Activated naive CD4-positive, alpha-beta T cell treated with Interleukin-2 at 50 U/mL for 16 hours (primary cell): Measurements from ENCODE around the gene PCBP3.
"Not testable (repeated sequence)": the region's sequence is repeated elsewhere in the genome, so short reads cannot be mapped to it uniquely, and the experiment has no call there.

Source experiments
- DNase-seq: peaks from one replicate; pipeline ENCODE4 v3.0.0-alpha.2; 2020

PCBP3 gene

DNA sequence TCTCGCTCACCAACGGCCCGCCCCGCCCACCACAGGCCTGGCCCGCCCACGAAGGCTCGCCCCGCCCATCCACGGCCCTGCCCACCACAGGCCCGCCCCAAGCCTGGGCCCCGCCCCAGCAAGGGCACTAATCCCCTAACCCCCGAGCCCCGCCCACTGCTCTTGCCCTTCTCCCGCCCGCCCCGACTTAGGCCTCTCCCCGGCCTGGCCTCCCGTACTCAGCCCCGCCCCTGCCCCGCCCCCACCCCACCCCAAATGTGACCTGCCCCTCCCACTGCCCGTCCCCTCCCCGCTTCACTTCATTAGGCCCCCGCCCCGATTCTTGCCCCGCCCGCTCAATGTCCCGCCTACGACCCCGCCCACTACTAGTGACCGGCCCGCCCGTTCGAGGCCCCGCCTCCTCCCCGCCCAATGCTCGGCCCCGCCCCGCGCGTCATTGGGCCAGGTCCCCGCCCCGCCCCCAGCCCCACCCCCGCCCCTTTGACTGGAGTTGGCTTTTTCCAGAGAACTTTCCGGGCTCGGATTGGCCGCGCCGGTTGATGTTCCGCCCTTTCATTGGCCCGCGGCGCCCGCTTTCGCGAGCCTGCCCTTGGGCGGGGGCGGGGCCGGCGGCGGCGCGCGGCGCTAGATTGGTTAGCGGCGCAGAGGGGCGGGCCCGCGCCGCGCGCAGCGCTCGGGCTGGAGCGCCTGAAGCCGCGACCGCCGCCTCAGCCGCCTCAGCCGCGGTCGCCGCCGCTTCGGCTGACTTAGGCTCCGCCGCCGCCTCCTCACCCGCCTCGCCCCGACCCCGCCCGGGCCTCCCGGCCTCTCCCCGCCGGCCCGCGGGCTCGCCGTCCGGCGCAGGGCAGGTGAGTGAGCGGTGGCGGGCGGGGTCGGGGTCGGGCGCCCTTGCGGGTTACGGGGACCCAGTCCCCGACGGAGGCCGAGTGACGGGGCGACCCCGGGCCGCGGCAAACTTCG, at the start of gene PCBP3:
Gene PCBP3, plus strand, starts transcription at position 705 of the 960 bp plus-strand sequence. CDS start 206,361 bp downstream, outside the sequence.
- DNase-seq, result peak; percentile 90

DNA sequence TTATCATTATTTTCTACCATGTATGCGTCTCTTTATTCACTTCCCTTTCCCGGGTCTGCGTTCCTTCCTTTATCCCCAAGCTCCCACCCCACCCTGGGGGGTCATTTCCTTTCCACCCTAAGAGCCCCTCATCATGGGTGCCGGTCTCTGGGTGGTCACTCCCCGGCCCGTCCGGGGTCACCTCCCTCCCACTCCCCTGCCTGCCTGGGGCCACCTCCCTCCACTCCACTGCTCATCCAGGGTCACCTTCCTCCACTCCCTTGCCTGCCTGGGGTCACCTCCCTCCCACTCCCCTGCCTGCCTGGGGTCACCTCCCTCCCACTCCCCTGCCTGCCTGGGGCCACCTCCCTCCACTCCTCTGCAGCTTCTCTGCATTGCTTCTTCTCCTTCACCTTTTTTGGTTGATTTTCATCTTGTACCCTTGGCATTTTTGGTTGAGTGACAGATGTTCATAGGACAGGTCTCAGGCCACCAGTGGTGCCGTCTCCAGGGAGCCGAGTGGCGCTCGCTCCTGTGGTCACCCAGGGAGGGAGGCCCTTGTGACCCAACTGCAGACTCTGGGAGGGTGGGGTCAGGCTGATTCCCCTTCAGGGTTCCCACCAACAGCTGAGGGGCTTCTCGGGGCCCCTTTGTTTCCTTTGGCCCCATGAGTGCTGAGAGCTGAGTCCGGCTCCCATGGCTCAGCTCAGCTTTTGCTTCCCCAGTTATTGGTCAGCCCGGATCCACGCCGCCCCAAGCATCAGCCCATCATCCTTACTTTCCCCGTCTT, 48.6 kb upstream of the PCBP3 start:
- DNase-seq, result no peak

DNA sequence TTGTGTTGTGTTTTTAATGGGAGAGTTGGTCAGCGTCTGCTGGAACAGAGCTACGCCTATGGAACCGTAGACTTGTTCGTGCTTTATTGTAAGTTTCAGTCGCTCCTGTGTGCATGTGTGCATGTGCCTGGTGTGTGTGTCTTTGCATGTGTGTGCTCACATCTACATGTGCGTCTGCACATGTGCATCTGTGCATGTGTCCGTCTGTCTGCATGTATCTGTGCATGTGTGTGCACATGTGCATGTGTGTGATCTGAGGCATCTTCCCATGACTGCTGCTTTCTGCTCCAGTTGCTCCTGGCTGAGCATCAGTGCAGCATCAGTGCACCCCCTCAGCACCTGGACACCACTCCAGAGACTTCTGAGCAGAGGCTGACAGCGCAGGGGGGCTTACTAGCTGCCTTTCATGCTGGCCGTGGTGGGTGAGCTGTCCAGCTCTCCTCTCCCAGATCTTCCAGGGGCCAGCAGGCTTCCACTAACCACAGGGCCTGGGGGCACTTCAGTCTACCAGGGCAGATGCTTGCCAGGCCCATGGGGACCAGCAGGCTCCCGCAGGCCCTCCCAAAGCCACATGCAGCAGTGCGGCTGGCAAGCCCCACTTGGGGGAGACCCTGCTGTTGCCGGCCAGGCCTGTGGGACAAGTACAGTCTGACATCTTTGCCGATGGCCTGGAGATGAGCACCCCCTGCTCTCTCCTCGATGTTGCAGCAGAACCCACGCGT, 47.8 kb upstream of the PCBP3 start:
- DNase-seq, result no peak

DNA sequence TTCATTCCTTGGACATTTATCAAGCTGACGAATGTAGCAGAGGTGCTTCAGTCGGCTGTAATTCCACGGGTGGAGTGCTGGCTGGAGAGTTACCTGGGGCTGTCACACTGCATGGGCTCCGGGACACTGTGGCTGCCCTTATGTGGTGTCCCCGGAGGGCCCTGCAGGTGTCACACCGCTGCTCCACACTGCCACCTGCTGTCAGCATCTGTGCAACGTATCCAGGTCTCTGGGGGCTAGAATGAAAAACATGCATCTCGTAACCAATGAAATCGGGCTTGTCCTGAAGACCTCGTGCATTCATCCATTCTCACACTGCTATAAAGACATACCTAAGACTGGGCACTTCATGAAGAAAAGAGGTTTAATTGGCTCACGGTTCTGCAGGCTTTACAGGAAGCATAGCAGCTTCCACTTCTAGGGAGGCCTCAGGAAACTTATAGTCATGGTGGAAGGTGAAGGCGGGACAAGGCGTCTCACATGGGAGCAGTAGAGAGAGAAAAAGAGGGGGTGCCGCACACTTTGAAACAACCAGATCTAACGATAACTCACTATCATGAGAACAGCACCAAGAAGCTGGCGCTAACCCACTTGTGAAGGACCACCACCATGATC, 46.7 kb upstream of the PCBP3 start:
- DNase-seq, result peak; percentile 86

DNA sequence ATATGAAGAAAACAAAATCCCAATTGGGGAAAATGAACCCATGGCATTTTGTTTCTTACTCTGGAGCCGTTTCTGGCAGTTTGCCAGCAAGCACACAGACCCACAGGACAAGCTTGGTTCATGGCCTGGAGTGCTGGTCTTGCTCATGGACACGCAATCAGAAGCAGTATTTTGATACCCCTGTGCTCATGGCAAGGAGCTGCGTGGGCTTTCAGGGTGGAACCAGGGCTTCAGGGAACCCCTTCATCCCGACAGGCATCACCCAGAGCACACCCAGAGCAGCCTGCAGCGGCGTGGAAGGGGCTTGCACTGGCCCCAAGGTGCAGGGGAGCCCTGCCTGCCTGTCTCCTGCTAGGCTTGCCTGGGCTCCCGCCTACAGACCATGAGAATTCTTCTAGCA, 45.4 kb upstream of the PCBP3 start:
- DNase-seq, result no peak

DNA sequence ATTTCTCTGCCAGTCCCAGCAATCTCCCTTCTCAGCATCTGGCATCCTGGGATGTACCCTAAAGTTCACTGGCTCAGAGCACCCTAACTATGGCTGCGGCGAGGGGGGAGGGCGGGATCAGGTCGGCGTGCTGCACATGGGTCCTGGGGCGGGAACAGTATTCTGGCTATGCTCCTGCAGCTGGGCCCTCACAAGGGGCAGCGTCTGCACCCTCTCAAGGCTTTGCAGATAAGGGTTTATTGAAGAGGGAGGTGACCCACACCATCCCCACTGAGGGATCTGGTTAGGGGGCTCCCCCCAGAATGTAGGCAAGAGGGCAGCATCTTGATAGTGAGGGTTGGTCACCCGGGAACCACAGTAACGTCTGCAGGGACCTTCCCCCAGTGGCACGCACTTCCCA, 44.9 kb upstream of the PCBP3 start:
- DNase-seq, result no peak

DNA sequence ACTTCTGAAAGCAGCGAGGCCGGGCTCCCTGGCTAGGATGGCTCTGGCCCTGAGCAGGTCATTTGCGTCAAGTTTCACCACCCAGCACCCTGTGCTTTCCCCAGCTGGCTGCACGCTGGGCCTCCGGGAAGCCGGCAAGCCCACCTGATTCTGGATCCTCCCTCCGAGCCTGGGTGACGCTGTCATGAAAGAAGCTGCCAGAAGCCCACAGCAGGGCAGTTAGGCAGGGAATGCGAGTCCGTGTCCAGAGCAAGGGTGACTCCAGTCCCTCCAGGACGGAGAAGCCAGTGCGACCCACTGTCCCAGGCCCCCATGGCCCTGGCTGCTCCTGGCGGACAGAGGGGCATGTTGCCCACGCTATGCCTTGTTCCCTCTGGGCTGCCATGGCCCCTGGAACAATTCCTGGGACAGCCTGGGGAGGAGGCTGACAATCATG, 44.4 kb upstream of the PCBP3 start:
- no peak for DNase-seq

DNA sequence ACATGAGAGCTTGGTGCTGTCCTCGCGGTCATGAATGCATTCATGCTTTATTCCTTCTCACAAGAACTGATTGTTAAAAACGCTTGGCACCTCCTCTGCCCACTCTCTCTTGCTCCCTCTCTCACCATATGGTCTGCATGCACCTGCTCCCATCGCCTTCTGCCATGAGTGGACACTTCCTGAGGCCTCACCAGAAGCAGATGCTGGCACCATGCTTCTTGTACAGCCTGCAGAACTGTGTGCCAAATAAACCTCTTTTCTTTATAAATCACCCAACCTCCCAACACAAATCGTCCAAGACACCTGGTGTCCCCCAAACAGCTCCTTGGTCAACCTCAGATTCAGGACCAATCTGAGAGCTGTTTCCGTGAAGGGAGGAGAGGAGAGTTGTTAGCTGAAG, 43.3 kb upstream of the PCBP3 start:
- DNase-seq, result no peak

DNA sequence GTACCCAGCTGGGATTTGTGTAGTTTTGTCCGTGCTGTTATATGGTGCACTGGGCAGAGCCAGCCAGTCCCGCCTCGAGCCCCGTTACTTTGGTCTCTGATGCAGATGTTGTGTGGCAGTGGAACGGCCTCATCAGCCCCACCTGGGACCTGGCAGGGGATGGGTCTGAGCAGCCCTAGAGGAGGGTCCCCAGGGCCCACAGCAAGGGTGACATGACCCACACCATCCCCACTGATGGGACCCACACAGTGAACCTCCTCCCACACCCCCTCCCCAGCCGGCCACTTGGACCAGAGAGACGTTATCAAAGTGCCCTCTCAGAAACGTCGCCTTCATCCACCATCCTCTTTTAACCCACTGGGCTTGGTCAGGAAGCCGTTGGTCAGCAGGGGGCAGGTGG, 42.0 kb upstream of the PCBP3 start:
- no peak for DNase-seq

DNA sequence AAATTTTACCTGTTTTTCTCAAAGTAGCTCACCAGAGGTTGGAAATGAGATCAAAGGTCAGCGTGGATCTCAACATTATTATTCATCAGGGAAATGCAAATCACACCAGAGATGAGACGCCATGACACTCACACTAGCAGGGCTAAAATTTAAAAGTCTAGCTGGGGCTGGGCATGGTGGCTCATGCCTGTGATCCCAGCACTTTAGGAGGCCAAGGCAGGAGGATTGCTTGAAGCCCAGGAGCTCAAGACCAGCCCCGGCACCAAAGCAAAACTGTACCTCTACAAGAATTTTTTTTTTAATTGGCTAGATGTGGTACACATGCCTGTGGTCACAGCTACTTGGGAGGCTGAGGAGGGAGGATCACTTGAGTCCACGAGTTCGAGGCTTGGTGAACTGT, 41.4 kb upstream of the PCBP3 start:
- DNase-seq, result no peak

DNA sequence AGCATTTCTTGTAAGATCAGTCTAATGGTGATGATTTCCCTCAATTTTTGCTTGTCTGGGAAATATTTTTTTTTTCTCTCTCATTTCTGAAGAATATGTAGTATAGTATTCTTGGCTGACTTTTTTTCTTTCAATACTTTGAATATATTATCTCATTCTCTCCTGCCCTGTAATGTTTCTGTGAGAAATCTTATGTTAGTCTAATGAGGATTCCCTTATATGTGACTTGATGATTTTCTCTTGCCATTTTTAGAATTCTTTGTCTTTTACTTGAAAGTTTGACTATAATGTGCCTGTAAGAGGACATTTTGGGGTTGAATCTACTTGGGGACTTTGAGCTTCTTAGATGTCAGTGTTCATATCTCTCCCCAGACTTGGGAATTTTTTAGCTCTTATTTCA, 40.0 kb upstream of the PCBP3 start:
- no peak for DNase-seq

DNA sequence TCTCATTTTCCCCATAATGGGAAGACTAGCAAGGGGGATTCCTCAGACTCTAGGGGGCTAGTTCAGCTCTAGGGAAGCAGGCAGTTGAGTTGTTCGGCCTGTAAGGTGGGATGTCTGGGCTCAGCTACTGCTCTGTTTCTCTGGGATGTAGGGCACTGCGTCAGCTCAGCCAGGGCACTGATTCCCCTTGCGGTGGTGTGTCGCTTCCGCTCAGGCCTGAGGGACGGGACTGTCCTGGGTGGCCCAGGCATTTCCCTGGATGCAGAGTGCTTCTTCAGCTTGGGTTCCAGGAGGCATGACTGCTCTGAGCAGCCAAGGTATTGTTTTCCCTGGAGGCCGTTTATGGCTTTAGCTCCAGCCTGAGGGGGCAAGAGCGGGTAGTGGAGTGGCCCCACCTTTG, 38.8 kb upstream of the PCBP3 start:
- DNase-seq, result not testable (repeated sequence)

DNA sequence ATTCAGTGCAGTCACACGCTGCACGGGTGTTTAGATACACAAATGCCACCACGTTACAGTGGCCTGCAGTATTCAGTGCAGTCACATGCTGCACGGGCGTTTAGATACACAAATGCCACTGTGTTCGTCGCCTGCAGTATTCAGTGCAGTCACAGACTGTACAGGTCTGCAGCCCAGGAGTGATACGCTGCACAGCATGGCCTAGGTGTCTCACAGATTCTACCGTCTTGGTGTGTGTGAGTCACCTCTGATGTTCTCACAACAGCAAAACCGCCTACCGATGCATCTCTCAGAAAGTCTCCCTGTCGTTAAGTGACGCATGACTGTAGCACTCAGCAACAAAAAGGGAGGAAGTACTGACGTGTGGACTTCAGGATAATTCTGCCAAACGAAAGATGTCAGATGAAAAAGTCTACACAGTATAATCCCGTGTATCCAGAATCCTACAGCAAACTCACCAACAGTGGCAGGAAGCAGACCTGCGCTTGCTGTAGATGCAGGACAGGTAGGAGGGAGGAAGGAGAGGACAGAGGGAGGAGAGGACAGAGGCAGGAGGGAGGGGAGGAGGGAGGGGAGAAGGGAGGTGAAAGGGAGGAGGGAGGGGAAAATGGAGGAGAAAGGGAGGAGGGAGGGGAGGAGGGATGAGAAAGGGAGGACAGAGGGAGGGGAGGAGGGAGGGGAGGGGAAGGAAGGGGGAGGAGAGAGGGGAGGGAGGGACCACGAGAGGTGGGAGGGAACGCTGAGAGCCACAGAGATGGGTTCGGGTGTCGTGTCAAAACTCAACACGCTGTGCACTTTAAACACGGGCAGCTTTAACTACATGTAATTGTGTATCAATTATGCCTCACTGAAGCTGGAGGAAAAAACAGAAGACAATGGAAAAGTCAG, 36.3 kb upstream of the PCBP3 start:
- peak; percentile 58 for DNase-seq

DNA sequence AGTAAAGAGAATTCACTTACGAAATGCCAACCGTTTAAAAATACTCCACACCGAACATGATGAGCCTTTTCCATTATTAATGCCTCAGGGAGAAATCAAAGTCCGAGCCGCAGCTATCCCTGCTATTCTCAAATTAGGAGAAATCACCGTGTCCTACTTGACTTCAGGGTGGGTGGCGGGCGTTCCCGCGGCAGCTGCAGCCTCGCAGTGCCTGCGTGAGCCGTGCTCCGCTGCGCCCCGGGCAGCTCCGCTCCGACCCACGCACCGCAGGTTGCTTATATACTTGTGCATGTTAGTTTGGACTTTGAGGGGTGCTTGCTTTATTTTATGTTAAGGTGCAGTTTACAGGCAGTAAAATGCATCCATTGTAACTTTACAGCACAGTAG, 35.6 kb upstream of the PCBP3 start:
- no peak for DNase-seq

DNA sequence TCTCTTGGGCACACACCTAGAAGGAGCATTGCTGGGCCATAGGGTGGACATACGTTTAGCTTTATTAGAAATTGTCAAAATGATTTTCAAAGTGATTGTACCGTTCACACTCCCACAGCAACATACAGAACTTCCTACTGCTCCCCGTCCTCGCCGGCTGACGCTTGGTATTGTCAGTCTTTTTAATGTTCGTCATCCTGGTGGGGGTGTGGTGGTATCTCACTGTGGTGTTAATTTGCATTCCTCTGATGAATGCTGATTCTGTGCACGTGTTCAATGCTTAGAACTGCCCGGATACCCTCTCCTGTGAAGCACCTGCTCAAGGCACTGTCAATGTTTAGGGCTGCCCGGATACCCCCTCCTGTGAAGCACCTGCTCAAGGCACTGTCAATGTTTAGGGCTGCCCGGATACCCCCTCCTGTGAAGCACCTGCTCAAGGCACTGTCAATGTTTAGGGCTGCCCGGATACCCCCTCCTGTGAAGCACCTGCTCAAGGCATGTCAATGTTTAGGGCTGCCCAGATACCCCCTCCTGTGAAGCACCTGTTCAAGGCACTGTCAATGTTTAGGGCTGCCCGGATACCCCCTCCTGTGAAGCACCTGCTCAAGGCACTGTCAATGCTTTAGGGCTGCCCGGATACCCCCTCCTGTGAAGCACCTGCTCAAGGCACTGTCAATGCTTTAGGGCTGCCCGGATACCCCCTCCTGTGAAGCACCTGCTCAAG, 34.6 kb upstream of the PCBP3 start:
- not testable (repeated sequence) for DNase-seq

DNA sequence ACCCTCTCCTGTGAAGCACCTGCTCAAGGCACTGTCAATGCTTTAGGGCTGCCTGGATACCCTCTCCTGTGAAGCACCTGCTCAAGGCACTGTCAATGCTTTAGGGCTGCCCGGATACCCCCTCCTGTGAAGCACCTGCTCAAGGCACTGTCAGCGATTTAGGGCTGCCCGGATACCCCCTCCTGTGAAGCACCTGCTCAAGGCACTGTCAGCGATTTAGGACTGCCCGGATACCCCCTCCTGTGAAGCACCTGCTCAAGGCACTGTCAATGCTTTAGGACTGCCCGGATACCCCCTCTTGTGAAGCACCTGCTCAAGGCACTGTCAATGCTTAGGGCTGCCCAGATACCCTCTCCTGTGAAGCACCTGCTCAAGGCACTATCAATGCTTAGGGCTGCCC, 33.9 kb upstream of the PCBP3 start:
- not testable (repeated sequence) for DNase-seq

DNA sequence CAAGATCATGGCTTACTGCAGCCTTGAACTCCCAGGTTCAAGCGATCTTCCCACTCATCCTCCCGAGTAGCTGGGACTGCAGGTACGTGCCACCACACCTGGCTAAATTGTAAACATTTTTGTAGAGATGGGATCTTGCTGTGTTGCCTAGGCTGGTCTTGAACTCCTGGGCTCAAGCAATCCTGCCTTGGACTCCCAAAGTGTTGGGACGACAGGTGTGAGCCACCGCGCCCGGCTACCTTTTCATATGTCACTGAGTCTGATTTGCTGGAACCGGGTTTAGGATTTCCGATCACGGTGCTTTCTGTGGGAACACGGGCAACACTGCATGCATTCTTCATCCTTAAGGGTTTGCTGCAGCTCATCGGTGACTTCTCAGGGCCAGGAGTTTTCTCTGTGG, 32.2 kb upstream of the PCBP3 start:
- no peak for DNase-seq

DNA sequence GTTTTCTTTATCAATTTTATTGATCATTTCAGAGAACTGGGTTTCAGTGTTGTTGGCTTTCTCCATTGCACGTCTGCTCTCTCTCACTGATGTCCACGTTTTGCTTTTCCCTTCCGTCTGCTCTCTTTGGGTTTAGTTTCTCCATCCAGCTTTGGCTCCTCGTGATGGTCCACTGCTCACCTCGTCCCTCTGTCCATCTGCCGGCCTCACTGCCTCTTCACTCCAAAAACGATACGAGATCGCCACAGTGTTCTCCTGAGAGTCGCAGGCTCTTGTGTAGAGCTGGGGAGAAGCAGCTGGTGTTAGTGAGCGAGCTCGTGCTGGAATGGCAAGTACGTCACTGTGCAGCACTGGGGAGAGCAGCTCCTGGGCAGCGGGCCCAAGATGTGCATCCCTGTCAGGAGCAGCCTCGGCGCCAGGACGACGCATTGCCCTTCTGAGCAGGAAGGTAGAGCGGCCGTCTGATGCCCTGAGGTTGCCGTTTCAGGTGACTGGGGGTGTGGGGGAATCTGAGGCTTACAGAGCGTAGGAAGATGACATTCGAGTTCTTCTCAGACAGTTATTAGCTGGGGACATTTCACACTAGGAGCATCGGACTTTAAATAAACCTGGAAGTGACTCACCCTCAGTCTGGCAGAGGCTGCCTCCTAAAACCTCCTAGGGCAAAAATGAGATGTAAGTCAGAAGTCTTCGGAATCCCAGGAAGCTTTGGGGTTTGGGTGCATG, 31.4 kb upstream of the PCBP3 start:
- no peak for DNase-seq

DNA sequence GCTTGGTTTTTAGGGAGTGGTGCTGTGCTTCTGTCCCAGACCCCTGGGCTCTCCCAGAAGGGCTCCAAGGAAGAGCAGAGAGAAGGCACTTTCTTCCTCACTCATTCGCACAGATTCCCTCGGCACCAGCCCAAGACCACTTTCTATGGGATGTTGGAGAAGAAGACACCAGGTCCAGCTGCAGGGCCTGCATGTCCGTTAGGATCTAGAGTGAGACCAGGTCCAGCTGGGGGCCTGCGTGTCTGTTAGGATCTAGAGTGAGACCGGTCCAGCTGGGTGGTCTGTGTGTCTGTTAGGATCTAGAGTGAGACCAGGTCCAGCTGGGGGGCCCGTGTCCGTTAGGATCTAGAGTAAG, 30.9 kb upstream of the PCBP3 start:
- not testable (repeated sequence) for DNase-seq

DNA sequence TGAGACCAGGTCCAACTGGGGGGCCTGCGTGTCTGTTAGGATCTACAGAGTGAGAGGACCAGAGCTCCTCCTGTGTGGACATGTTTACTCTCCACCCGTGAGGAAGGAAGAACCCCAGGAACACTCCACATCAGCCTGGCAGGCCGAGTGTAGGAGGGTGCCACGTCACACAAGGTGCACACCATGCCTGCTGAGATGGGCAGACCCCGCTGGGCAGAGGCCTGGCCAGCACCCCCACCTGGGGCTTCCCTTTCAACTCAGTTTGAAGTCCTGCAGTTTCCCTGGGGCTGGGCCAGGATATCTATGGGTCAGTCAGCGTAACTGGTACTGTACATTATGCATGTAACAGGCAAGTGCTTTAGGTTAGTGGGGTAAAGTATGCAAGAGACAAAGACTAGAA, 30.1 kb upstream of the PCBP3 start:
- no peak for DNase-seq
